Sigmoid colon (tissue), 3 donors: Measurements from ENCODE around the gene EFNA2.

ENCODE experiments used
- POLR2A ChIP-seq, 2 donors: fragments of 450-650 bp; IDR thresholded peaks; one replicate each; pipeline ENCODE4 v1.6.1; 2016; ENCODE audit warnings: antibody characterized with exemption in 2 of 2, mild to moderate bottlenecking in 2 of 2, moderate library complexity in 2 of 2
- TF ChIP-seq, protein P1 (sequence below), 4 experiments: fragments of 450-650 bp in 3 of 4; fragments of 200-600 bp in 1 of 4; IDR thresholded peaks; one replicate each; pipeline ENCODE4 v1.5.1; 2016 to 2019; ENCODE audit warnings: antibody characterized with exemption in 4 of 4, mild to moderate bottlenecking in 3 of 4, moderate library complexity in 2 of 4

DNA sequence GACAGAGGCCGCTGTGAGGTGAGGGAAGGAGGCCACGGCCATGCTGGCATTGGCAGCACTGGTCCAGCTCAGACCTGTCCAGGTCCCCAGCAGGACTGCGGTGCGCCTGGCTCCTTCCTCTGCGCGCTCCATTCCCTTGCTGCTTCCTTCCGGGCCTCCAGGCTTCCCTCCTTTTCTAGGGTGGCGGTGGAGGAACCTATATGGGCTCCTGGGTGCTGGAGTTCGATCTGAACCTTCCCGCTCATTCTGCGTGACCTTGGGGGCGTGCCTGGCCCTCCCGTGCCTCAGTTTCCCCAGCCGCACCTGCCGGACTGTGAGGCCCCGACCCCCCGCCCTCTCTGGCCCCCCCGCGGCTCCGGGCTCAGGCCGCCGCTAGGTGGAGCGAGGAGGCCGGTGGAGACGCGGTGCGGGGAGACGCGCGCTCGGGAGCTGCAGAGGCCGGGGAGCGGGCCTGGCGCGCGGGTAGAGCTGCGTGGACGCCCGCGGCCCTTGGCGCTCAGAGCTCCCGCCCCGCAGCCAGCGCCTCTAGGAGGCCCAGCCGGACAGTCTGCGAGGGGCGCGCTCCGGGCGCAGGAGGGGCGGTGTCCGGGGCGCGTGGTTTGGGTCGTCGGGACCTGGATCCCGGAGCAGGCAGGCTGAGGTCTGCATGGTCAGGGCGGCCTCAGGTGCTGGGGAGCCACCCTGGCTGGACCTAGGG, 29.9 kb downstream of the EFNA2 start:
- TF ChIP-seq POLR2A (IDR thresholded peaks at IDR 0.05) = no peak
- TF ChIP-seq, protein P1, sequence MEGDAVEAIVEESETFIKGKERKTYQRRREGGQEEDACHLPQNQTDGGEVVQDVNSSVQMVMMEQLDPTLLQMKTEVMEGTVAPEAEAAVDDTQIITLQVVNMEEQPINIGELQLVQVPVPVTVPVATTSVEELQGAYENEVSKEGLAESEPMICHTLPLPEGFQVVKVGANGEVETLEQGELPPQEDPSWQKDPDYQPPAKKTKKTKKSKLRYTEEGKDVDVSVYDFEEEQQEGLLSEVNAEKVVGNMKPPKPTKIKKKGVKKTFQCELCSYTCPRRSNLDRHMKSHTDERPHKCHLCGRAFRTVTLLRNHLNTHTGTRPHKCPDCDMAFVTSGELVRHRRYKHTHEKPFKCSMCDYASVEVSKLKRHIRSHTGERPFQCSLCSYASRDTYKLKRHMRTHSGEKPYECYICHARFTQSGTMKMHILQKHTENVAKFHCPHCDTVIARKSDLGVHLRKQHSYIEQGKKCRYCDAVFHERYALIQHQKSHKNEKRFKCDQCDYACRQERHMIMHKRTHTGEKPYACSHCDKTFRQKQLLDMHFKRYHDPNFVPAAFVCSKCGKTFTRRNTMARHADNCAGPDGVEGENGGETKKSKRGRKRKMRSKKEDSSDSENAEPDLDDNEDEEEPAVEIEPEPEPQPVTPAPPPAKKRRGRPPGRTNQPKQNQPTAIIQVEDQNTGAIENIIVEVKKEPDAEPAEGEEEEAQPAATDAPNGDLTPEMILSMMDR (IDR thresholded peaks at IDR 0.05) = peak; percentile 38 to 76 (median 54)
